Pancreas (tissue), 10 donors: ENCODE data around the gene RAB3C. TPM values are rescaled to one million over a fixed set of nuclear protein-coding genes. Genes with fewer than 3 reads are reported as not detected.
A peak's percentile ranks its signal among the peaks of the same experiment; 100 is the strongest.
"Not testable (repeated sequence)": the region's sequence is repeated elsewhere in the genome, so short reads cannot be mapped to it uniquely, and the experiment has no call there.

ENCODE experiments used
- ATAC-seq, 4 donors: fragments of 200-7000 bp; cut with Tn5 transposase; one replicate each; pipeline versions ENCODE4 v1.8.0 to v1.9.1; 2020; ENCODE audit warnings: mild to moderate bottlenecking in 4 of 4, moderate library complexity in 4 of 4
- DNase-seq, 6 donors: peaks; one replicate each; pipeline ENCODE4 v3.0.0-alpha.2; 2020
- FAIRE-seq: peaks from 2 replicates; lab custom pipeline; 2012; peaks lifted over from hg19 to GRCh38; lab: Jason Lieb, UNC
- H3K27ac ChIP-seq, 4 donors: fragments of 200-600 bp; sonication (generic); 1 replicate in 3 of 4; 2 replicates in 1 of 4; pipeline versions ENCODE4 v1.5.0 to v1.8.0; 2020
- H3K27me3 ChIP-seq, 4 donors: fragments of 200-600 bp; one replicate each; pipeline ENCODE4 v1.8.0; 2021
- H3K36me3 ChIP-seq, 3 donors: fragments of 200-600 bp; sonication (generic) in 1 of 3; one replicate each; pipeline versions ENCODE4 v1.5.0 to v1.8.0; 2020 to 2021
- H3K4me1 ChIP-seq, 3 donors: fragments of 200-600 bp; one replicate each; pipeline ENCODE4 v1.8.0; 2021
- H3K4me3 ChIP-seq, 4 donors: fragments of 200-600 bp; sonication (generic) in 2 of 4; one replicate each; pipeline versions ENCODE4 v1.5.0 to v1.8.0; 2020 to 2021
- H3K9me3 ChIP-seq, 4 donors: fragments of 200-600 bp; one replicate each; pipeline ENCODE4 v1.8.0; 2021
- WGBS, 2 donors: extraction: QIAGEN DNeasy Blood & Tissue Kit; methylation state at CpG; one replicate each; pipeline ENCODE4 v1.1.7; 2013; 5-methylcytosine and 5-hydroxymethylcytosine counted together
- intact Hi-C, 3 donors: fragments of 100-400 bp; cut with DNase I; formaldehyde crosslinking; loops; one replicate each; pipeline versions ENCODE4 v1.11.1 to v1.14.2; 2022
- polyA plus RNA-seq, 2 donors: library from polyadenylated mRNA; stranded (reverse); fragments of 200-250 nt; gene quantifications; one replicate each; pipeline ENCODE4 v1.2.3, GENCODE V29; 2013
- total RNA-seq, 6 donors: library from RNA; stranded (reverse); fragmentation: NEBNext Ultra II Directional in 4 of 6; extraction: Animal tissue kit (Norgen Biotek cat#: 25700) in 4 of 6; gene quantifications; one replicate each; pipeline versions ENCODE4 v1.2.1 to v1.2.4, GENCODE V29; 2021 to 2023
- TF ChIP-seq, protein P1 (sequence below), 4 donors: fragments of 200-600 bp; sonication (generic) in 3 of 4; IDR thresholded peaks; one replicate each; pipeline versions ENCODE4 v1.5.0 to v1.8.0; 2021; ENCODE audit warnings: antibody characterized with exemption in 4 of 4
- donor health status: healthy with polysubstance abuse.
- donor health status: DM: no; HTN: no; CAD: no; lungs with moderate emphysema.
- donor health status: DM: no; HTN: no; CAD: no.
- donor health status: control.
- donor health status: control.
- donor health status: Bipolar disorder and iron deficiency.
- donor health status: DM: yes; HTN: yes; CAD: no.
- donor health status: DM: no; HTN: no; CAD: no.
- donor health status: DM: no; HTN: no; CAD: no.
- donor health status: DM: yes; HTN: yes; CAD: no.

RAB3C gene
- total and polyA plus RNA-seq, 8 donors, result 1.7 to 9.0 (median 4.8) TPM

DNA sequence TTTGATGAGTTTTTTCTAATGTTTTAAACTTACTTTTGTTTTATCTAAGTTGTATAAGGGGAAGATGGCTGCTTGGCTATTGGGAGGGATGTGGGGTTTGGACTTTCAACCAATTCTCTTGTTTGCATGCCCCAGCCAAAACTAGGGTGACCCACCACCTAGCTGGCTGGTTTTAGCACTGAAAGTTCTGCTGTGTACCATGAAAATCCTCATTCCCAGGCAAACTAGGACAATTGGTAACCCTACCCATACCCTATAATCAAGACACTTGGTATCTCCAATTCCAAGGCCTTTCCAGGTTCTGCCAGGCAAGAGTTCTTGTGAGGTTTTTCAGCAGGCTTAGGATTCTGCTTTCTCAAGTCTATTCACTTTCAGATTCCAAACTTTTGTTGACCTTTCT is 13.1 kb downstream of the RAB3C start:
- no peak overlapping the region for H3K27ac ChIP-seq
- no peak for ATAC-seq
- H3K4me3 ChIP-seq, result no peak overlapping the region
- intact Hi-C loops, result no loop called here
- H3K27me3 ChIP-seq, result no peaks in the 10 kb centered on the region
- TF ChIP-seq, protein P1, sequence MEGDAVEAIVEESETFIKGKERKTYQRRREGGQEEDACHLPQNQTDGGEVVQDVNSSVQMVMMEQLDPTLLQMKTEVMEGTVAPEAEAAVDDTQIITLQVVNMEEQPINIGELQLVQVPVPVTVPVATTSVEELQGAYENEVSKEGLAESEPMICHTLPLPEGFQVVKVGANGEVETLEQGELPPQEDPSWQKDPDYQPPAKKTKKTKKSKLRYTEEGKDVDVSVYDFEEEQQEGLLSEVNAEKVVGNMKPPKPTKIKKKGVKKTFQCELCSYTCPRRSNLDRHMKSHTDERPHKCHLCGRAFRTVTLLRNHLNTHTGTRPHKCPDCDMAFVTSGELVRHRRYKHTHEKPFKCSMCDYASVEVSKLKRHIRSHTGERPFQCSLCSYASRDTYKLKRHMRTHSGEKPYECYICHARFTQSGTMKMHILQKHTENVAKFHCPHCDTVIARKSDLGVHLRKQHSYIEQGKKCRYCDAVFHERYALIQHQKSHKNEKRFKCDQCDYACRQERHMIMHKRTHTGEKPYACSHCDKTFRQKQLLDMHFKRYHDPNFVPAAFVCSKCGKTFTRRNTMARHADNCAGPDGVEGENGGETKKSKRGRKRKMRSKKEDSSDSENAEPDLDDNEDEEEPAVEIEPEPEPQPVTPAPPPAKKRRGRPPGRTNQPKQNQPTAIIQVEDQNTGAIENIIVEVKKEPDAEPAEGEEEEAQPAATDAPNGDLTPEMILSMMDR (IDR thresholded peaks at IDR 0.05), result no peak
- no peaks in the 10 kb centered on the region for H3K4me1 ChIP-seq
- no peak for FAIRE-seq
- H3K9me3 ChIP-seq, result no peaks in the 10 kb centered on the region
- H3K36me3 ChIP-seq, result no peaks in the 10 kb centered on the region
- no peak for DNase-seq

DNA sequence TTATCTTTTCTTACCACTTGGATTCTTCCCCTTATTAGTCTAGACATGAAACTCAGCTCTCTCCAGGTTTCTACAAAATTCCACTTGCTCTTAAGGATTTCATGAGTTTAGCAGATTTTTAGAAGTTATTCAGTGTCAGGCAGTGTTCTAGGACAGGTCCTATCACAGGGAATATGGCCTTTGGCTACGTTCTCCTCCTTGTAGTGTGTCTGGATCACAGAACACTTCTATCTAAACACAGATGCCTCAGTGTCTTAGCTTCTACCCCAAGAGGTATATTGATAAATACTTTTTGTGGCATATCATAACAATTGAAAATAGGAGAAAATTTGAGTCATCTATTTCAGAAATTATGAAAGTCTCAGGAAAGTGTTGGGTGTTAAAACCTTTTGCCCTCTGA is 15.6 kb downstream of the RAB3C start:
- FAIRE-seq, result no peak
- H3K27me3 ChIP-seq, result no peaks in the 10 kb centered on the region
- H3K36me3 ChIP-seq, result no peaks in the 10 kb centered on the region
- TF ChIP-seq, protein P1 (IDR thresholded peaks at IDR 0.05), result no peak
- 68 to 86% methylated on average over 1 of the region's 1 CpG for WGBS, 2 donors
- DNase-seq, result no peak
- no peak overlapping the region for H3K27ac ChIP-seq
- no peak for ATAC-seq
- no peaks in the 10 kb centered on the region for H3K4me1 ChIP-seq
- intact Hi-C loops, result no loop called here
- H3K4me3 ChIP-seq, result no peak overlapping the region
- no peaks in the 10 kb centered on the region for H3K9me3 ChIP-seq

DNA sequence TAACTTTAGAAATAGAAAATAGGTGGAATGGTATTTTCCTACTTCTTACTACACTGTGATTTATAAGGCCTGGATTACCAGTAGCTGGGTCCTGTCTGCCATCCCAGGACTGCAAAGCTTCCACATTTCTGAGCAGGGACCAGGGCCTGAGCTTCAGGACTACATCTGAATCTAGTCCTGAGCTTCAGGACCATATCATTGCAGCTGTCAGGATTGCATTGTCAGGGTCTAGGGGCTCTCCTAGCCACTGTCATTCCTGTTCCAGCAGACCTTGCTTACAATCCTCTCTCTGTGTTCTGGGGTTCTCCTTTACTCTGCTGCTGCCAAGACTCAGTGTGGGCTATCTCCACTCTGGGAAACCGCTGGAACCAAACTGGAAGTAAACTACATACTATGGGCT is 16.3 kb downstream of the RAB3C start:
- Histone ChIP-seq H3K9me3 (no peaks in the 10 kb centered on the region), H3K27me3 (no peaks in the 10 kb centered on the region), H3K4me3 (no peak overlapping the region), H3K4me1 (no peaks in the 10 kb centered on the region), H3K27ac (no peak overlapping the region), H3K36me3 (no peaks in the 10 kb centered on the region)
- 87 to 91% methylated on average over 1 of the region's 1 CpG for WGBS, 2 donors
- ATAC-seq (no peak), FAIRE-seq (no peak), DNase-seq (no peak)
- TF ChIP-seq, protein P1 (IDR thresholded peaks at IDR 0.05), result no peak
- intact Hi-C loops, result no loop called here

DNA sequence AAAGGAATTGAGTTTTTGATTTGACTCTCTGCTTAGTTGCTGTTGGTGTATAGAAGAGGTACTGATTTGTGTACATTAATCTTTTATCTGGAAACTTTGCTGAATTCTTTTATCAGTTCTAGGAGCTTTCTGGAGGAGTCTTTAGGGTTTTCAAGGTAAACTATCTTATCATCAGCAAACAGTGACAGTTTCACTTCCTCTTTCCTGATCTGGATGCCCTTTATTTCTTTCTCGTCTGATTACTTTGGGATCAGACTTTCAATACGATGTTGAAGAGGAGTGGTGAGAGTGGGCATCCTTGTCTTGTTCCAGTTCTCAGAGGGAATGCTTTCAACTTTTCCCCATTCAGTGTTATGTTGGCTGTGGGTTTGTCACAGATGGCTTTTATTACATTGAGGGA is 17.7 kb downstream of the RAB3C start:
- H3K27me3 ChIP-seq, FAIRE-seq, H3K4me3 ChIP-seq, intact Hi-C loops, DNase-seq, H3K27ac ChIP-seq, H3K36me3 ChIP-seq, H3K4me1 ChIP-seq, H3K9me3 ChIP-seq, ATAC-seq: not testable (repeated sequence)
- WGBS, 2 donors, result 48 to 53% methylated on average over 2 of the region's 2 CpGs

DNA sequence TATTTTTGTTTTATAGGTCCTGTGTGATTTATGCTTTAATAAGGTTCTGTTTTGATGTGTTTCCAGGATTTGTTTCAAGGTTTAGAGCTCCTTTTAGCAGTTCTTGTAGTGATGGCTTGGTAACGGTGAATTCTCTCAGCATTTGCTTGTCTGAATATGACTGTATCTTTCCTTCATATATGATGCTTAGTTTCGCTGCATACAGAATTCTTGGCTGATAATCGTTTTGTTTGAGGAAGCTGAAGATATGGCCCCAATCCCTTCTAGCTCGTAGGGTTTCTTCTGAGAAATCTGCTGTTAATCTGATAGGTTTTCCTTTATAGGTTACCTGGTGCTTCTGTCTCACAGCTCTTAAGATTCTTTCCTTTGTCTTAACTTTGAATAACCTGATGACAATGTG is 20.0 kb downstream of the RAB3C start:
- DNase-seq, intact Hi-C loops, H3K4me3 ChIP-seq, ATAC-seq, H3K27ac ChIP-seq, H3K36me3 ChIP-seq, H3K27me3 ChIP-seq, H3K9me3 ChIP-seq, H3K4me1 ChIP-seq, FAIRE-seq: not testable (repeated sequence)
- 85 to 89% methylated on average over 4 of the region's 4 CpGs for WGBS, 2 donors

DNA sequence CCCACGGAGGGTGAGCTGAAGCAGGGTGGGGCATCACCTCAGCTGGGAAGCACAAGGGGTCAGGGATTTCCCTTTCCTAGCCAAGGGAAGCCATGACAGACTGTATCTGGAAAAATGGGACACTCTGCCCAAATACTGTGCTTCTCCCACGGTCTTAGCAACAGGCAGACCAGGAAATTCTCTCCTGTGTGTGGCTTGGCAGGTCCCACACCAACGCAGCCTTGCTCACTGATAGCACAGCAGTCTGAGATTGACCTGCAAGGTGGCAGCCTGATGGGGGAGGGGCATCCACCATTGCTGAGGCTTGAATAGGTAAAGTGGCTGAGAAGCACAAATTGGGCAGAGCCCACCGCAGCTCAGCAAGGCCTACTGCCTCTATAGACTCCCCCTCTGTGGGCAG is 23.2 kb downstream of the RAB3C start:
- Histone ChIP-seq H3K9me3 (no peaks in the 10 kb centered on the region), H3K27ac (no peak overlapping the region), H3K36me3 (no peaks in the 10 kb centered on the region), H3K4me3 (no peak overlapping the region), H3K4me1 (no peaks in the 10 kb centered on the region), H3K27me3 (no peaks in the 10 kb centered on the region)
- peak in 4 of 6 donors; percentile 27 to 47 (median 40) for DNase-seq
- ATAC-seq, result peak; percentile 29 to 87 (median 72)
- WGBS, 2 donors, result 44 to 55% methylated on average over 4 of the region's 4 CpGs
- no peak for FAIRE-seq
- intact Hi-C loops, result no loop called here
- TF ChIP-seq, protein P1 (IDR thresholded peaks at IDR 0.05), result no peak
